Adrenal gland (tissue), 5 donors: ENCODE results near the gene PPIC.

Experiments used
- CTCF ChIP-seq, 6 experiments: fragments of 450-650 bp in 4 of 6; fragments of 200-600 bp in 2 of 6; sonication (generic) in 1 of 6; IDR thresholded peaks; 1 replicate in 5 of 6; 2 replicates in 1 of 6; pipeline versions ENCODE4 v1.5.1 to v1.8.0; 2016 to 2021; ENCODE audit warnings: antibody characterized with exemption in 6 of 6, mild to moderate bottlenecking in 2 of 6, moderate library complexity in 1 of 6
- POLR2A ChIP-seq, 2 donors: fragments of 450-650 bp; IDR thresholded peaks; one replicate each; pipeline ENCODE4 v1.6.1; 2017; ENCODE audit warnings: antibody characterized with exemption in 2 of 2, mild to moderate bottlenecking in 2 of 2, moderate library complexity in 1 of 2
- donor health status: DM: no; HTN: no; CAD: no.

- TF ChIP-seq CTCF (IDR thresholded peaks at IDR 0.05) (no peak), POLR2A (IDR thresholded peaks at IDR 0.05) (no peak)
These were observed 39.2 kb downstream of the PPIC start for GRCh38 chr5:122997294-122997693.
